Measurements from ENCODE around the gene PLA2G4E.

Gene PLA2G4E

DNA sequence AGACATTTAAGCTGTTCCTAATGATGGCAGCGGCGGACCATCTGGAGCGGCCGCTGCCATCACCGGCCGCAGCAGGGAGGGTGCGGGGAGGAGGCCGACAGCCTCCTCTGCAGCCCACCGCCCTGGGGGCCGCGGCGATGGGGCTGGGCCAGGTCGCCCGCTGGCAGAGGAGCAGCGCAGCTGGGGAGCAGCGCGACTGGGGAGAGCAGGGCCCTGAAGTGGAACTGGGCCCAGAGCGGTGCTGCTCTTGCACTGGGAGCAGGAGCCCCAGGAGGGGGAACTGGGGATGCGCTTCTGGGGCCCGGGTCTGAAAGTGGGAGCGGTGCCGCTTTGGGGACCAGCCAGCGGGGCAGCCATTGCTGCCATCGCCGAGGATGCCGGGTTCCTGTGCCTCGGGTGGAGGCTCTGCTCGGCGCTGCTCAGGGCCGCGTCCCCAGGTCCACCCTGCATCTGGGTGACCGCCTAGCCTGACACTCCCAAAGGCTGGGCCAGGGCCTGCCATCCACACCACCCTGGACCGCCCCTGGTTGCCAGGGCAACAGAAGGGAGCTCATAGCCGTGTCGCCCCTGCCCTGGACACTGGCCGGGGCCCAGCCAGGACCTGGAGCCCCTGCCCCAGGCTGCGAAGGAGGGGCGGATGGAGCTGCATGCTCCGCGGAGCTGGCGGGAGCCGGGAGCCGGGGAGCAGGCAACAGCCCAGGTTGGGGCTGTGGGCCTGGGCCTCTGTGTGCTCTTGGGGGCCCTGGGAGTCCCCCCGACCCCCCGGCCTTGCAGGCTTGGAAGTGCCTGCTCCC lies 15.5 kb upstream of the PLA2G4E start:
- no peak overlapping the region for H3K27ac Mint-ChIP-seq
- H3K36me3 Mint-ChIP-seq: no peaks in the 10 kb centered on the region
- H3K9me3 Mint-ChIP-seq: no peaks in the 10 kb centered on the region
- H3K4me3 Mint-ChIP-seq: no peak overlapping the region
- H3K4me1 Mint-ChIP-seq: peaks cover 5% of the 10 kb centered on the region
- H3K27me3 Mint-ChIP-seq: no peaks in the 10 kb centered on the region

DNA sequence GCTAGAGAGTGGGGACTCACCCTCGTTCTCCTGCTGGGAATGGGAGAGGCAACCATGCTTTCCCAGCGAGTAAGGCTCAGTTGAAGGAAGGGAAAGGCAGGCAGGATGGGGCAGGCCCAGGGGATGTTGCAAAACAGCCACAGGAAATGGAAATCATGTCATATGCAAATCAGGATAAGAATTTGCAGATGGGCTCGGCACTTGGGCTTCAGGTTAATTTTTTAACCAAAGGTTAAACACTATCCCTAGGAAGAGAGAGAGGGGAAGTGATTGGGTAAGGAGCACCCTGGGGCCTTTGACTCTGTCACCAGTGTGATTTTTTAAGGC lies 14.6 kb upstream of the PLA2G4E start:
- Mint-ChIP-seq H3K27me3 (no peaks in the 10 kb centered on the region), H3K4me1 (peaks cover 5% of the 10 kb centered on the region), H3K4me3 (no peak overlapping the region), H3K27ac (no peak overlapping the region), H3K9me3 (no peaks in the 10 kb centered on the region), H3K36me3 (no peaks in the 10 kb centered on the region)

DNA sequence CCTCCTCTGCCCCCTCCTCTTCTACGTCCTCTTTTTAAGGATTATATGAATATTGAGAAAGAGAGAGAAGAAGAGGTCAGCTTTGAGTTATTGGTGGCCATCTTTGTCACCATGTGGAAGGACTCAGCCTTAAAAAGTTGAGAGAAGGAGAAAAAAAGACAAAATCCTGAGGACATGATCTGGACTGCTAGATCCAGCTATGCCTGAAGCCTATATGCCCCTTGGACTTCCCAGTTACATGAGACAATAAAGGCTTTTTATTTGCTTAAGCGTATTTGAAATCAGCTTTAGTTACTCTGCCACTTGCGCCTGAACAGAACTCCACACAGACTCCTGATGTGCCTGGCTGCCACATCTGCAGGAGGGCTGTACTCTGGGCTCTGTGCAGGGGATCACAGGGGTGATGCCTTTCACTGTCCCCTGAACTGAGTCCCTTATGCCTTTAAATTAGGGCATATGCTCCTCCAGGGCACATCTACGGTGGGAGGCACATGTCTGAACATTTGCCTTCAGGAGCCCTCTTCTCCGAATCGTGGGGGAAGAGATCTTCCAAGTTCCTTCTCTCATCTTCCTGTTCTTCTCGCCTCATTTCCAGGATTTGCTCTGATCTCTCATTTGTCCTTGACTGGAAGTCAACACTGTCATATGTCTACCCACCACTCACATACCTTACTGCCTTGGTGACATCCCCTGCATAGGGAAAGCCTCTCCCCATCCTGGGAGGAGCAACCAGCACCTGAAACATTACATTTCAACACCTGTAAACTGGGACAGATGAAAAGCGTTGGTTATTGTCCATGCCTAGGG lies 14.0 kb upstream of the PLA2G4E start:
- Mint-ChIP-seq H3K4me1 (peaks cover 5% of the 10 kb centered on the region), H3K9me3 (no peaks in the 10 kb centered on the region), H3K27ac (no peak overlapping the region), H3K4me3 (no peak overlapping the region), H3K27me3 (no peaks in the 10 kb centered on the region), H3K36me3 (no peaks in the 10 kb centered on the region)

DNA sequence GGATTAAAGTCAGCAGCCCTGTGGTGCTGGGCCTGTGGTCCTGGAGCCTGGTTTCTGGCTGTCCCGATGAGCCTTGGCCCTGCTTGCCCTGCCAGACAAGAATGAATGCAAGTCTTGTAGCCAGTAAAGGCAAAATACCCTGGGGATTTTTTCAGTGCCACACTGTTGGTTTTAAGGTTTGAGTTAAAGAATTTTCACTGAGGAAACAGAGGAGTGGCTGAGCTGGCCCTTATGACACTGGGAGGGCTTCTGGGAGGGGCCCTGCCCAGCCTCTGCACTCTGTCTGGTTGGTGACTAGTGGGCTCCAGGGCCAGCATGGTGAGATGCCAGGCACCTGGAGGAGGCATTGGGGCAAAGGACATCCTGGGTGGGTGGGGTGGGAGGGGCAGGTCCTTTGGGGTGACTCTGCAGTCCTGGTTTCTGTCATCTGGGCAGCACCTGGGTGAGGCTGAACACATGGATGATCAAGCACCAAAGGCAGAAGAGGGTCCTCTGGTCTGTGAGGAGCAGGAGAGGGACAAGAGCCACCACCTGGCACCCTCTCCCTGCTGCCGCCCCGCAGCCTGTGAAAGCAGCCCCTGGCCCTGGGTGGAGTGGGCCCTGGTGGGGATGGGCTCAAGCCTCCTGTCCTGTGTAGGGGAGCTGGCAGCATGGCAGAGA lies 12.5 kb upstream of the PLA2G4E start:
- Mint-ChIP-seq H3K36me3 (no peaks in the 10 kb centered on the region), H3K27me3 (no peaks in the 10 kb centered on the region), H3K4me1 (peaks cover 5% of the 10 kb centered on the region), H3K4me3 (no peak overlapping the region), H3K9me3 (no peaks in the 10 kb centered on the region), H3K27ac (no peak overlapping the region)

DNA sequence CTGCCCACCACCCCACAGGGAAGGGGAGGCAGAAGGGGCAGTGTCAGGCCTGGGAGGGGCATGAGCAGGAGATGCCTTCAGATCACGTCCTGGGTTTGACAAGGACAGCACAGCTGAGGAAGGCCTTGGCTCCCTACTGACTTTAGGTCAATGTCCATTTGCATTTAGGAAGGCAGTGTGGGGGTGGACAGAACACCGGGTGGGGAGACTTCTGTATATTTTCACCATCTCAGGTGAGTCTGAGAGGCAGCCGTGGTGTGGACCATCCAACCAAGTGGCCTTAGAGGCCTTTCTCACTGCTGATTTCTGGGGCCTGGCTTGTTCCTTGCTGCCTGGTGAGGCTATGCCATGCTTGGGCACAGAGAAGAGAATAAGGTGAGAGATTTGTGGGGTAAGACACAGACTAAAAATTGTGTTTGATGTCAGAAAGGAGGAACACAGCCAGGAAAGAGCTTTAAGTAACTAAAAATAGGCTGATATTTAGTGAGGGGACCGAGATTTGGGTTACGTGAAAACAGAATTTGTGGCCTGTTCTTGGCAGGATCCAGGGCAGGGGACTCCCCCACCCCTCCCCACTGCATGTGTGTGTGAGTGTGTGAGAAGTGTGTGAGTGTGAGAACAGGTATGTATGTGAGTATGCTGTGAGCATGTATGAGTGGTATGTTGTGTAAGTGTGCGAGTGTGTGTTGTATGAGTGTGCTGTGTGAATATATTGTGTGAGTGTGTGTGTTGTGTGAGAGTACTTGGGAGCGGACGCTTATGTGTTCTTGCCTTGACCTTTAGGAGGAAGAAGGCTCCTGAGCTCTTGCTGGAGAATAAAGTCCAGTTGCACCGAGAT lies 11.8 kb upstream of the PLA2G4E start:
- Mint-ChIP-seq H3K9me3 (no peaks in the 10 kb centered on the region), H3K4me1 (peaks cover 5% of the 10 kb centered on the region), H3K4me3 (no peak overlapping the region), H3K36me3 (no peaks in the 10 kb centered on the region), H3K27me3 (no peaks in the 10 kb centered on the region), H3K27ac (no peak overlapping the region)

DNA sequence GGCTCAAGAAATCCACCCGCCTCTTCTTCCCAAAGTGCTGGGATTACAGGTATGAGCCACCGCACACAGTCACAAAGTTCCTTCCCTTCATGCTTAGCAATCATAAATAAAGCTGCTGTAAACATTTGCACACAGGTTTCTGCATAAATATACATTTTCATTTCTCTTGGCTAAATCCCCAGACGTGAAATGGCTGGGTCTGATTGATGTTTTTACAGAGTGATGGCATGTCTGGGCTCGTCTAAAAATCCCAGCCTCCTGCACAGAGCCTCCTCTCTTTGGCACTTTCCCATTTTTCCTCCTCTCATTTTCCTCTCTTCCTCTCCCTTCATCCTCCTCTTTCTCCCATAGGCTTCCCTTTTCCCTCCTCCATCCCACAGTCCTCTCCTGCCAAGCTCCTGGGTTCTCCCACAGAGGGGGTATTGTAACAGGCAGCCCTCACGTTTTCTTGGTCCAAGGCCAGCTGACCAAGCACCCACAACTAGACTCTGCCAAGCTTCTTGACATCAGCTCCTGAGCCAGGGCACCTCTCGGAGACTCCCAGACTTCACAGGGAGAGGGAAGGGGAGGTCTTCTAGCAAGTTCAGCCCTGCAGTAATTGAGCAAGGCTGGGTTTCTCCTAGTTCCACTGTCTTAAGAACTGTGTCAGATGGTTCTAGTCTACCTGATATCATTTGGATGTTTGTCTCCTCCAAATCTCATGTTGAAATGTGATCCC lies 10.5 kb upstream of the PLA2G4E start:
- no peak overlapping the region for H3K4me3 Mint-ChIP-seq
- H3K27me3 Mint-ChIP-seq: no peaks in the 10 kb centered on the region
- H3K9me3 Mint-ChIP-seq: no peaks in the 10 kb centered on the region
- H3K27ac Mint-ChIP-seq: no peak overlapping the region
- peaks cover 5% of the 10 kb centered on the region for H3K4me1 Mint-ChIP-seq
- no peaks in the 10 kb centered on the region for H3K36me3 Mint-ChIP-seq

DNA sequence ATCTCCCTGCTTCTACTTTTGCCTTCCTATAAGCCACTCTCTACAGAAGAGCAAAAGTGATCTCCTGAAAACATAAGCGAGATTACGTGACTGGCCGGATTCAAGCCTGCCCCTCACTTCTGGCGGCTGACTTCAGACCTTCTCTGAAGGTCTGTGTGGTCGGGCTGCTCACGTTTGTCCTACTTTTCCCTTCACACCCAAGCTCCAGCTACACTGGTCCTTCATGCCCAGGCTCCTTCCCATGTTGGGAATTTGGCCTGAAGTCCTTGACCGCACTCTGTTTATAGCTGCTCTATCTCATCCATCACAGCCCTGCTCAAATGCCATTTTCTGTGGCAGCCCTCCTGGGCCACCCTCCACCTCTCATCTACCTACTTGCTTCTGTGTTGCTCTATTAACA lies 6.7 kb upstream of the PLA2G4E start:
- no peaks in the 10 kb centered on the region for H3K36me3 Mint-ChIP-seq
- H3K4me1 Mint-ChIP-seq: no peaks in the 10 kb centered on the region
- no peak overlapping the region for H3K27ac Mint-ChIP-seq
- no peaks in the 10 kb centered on the region for H3K9me3 Mint-ChIP-seq
- H3K27me3 Mint-ChIP-seq: no peaks in the 10 kb centered on the region
- no peak overlapping the region for H3K4me3 Mint-ChIP-seq

DNA sequence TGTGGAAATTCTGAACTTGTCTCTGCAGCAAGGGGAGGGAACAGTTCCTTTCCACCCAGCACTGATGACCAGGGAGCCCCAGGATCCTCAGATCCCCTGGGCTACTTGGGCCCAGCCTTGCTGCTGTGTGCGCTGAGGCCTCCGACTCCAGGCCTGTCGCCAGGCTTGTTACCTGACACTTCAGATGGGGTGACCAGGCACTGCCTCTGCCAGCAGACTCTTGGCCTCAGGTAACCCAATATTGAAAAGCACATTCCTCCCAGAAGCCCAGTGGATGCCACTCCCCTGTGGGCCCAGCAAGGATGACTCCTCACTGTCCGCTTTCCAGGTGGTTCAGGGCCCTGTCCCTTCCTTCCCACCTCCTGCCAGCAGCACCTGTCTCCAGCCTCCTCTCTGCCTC lies 3.5 kb upstream of the PLA2G4E start:
- H3K4me3 Mint-ChIP-seq: no peak overlapping the region

DNA sequence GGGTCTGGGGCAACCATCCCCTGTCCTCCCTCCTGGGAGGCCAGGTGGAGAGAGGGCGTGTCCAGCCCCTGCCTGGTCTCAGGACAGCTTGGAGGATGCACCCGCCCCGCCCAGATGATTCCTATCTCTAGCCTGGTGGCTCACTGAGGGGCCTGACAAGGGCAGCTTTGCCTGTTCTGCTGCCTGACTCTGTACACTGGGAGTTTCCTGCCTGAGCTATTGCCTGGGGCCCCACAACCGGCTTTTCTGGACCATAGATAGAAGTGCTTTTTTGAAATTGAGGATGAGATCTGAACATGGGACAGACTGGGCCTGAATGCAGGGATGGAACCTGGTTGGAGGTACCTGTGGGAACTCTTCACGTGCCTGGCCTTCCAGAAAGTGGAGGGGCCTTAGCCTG lies 751 bp upstream of the PLA2G4E start:
- H3K4me3 Mint-ChIP-seq: no peak overlapping the region
- no peaks in the 10 kb centered on the region for H3K4me1 Mint-ChIP-seq
- no peaks in the 10 kb centered on the region for H3K27me3 Mint-ChIP-seq
- H3K36me3 Mint-ChIP-seq: no peaks in the 10 kb centered on the region
- H3K9me3 Mint-ChIP-seq: no peaks in the 10 kb centered on the region
- no peak overlapping the region for H3K27ac Mint-ChIP-seq

More for the DNA sequence above, 3.5 kb upstream of the PLA2G4E start:
- Mint-ChIP-seq H3K4me1 (no peaks in the 10 kb centered on the region), H3K27me3 (no peaks in the 10 kb centered on the region), H3K9me3 (no peaks in the 10 kb centered on the region), H3K36me3 (no peaks in the 10 kb centered on the region), H3K27ac (no peak overlapping the region)

DNA sequence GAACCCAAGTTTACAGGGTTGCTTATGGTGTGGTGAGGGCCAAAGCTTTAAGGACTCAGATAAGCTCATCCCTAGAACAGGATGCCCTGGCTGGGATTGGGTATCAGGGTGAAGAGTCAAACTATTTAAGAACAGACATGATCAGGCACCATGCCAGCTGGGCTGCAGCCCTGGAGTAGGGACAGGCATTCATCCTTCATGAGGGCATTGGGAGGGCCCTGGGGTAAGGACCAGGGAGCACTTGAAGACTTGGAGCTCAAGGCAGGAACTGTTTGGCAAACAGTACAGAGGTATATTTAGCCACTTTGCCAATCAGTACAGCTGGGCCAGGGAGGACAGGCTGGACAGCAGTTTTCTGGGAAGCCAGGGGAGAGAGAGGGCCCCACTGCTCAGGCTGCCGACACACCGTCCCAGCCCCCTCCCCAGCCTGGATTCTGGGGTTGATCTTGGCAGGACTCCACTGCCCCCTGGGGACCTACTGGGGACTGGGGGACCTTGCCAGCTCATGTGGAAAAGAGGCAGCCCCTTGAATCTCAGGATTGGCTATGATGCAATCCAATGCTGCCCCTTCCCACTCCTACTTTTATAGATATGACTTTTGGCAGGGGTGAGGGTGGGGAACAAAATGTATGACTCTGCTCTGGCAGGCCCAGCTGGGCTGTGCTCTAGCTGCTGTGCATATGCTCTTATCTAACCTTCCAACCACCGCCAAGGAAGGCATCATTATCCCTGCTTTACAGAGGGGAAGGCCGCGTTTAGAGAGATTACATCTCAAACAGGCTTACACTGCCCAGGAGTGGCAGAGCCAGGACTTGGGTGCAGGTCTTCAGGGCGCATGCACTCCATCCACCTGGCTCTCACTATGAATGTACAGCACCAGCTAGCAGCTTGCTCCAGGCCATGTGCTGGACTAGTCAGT lies 2.3 kb downstream of the PLA2G4E start:
- H3K36me3 Mint-ChIP-seq: no peaks in the 10 kb centered on the region
- H3K4me3 Mint-ChIP-seq: no peak overlapping the region
- peak overlapping the region; percentile 21 for H3K27ac Mint-ChIP-seq
- no peaks in the 10 kb centered on the region for H3K9me3 Mint-ChIP-seq
- H3K27me3 Mint-ChIP-seq: no peaks in the 10 kb centered on the region
- H3K4me1 Mint-ChIP-seq: no peaks in the 10 kb centered on the region

DNA sequence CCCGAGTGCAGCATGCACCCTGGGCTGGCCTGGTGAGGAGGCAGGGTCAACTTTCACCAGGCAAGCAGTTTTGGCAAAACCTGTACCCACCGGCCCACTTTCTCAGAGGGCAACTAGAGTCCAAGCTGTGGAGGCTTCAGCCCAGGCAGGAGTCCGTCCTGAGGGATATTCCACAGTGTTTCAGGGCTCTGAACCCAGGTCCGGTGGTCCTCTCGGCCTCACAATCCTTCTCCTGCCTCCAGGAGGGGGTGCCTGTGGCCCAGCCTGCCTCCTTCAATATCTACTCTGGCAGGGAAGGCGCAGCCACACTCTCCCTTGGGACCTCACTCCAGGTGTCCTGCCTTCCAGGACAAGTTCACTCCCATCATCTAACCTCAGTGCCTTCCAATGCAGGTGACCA lies 3.9 kb downstream of the PLA2G4E start:
- H3K36me3 Mint-ChIP-seq: no peaks in the 10 kb centered on the region
- no peaks in the 10 kb centered on the region for H3K27me3 Mint-ChIP-seq
- no peaks in the 10 kb centered on the region for H3K9me3 Mint-ChIP-seq
- H3K27ac Mint-ChIP-seq: no peak overlapping the region
- H3K4me1 Mint-ChIP-seq: no peaks in the 10 kb centered on the region
- no peak overlapping the region for H3K4me3 Mint-ChIP-seq

DNA sequence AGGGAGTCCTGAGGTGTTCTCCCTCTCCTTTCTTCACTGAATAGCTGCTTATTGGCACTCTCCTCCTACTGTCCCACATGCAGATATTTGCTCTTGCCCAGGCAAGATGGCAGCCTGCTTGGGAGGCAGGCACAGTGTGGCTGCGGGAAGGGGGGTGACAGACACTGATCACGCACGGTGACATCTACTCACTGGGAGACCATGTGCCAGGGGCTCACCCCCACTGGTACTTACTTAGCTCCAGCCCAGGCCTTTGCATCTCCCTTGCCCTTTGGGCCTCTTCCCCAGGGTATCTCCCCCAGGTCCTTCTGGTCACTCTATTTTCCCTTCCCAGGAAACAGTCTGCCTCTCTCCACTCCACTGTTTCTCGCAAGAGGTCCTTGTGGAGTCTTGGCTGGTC lies 6.4 kb downstream of the PLA2G4E start:
- Mint-ChIP-seq H3K4me3 (no peak overlapping the region), H3K36me3 (no peaks in the 10 kb centered on the region), H3K27me3 (no peaks in the 10 kb centered on the region), H3K9me3 (no peaks in the 10 kb centered on the region), H3K27ac (no peak overlapping the region), H3K4me1 (peaks cover 8% of the 10 kb centered on the region)

DNA sequence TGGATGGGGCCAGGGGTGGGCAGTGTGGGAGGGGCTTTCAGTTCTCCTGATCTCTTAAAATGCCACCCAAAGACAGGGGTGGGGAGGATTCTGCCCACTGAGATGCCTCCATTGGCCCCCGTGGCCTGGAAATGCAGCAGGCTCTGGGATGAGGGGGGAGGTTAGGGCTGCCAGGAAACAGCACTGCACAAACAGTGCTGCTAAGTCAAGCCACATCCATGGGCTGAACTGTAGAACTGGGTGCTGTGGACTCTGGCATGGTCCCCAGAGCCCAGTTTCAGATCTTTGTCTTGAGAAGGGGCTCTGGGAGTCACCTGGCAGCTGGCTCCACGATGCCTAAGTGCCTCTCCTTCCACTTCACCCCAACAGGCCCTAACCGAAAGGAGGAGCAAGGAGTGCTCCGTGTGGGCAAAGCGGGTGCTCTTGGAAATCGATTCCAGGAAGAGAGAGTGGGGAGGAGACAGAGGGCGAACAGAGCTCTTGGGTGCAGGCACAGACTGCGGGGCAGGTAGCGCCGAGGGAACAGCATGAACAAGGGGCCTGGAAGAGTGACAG lies 7.8 kb downstream of the PLA2G4E start:
- Mint-ChIP-seq H3K4me1 (peaks cover 8% of the 10 kb centered on the region), H3K27me3 (no peaks in the 10 kb centered on the region), H3K27ac (no peak overlapping the region), H3K9me3 (no peaks in the 10 kb centered on the region), H3K36me3 (no peaks in the 10 kb centered on the region), H3K4me3 (no peak overlapping the region)

DNA sequence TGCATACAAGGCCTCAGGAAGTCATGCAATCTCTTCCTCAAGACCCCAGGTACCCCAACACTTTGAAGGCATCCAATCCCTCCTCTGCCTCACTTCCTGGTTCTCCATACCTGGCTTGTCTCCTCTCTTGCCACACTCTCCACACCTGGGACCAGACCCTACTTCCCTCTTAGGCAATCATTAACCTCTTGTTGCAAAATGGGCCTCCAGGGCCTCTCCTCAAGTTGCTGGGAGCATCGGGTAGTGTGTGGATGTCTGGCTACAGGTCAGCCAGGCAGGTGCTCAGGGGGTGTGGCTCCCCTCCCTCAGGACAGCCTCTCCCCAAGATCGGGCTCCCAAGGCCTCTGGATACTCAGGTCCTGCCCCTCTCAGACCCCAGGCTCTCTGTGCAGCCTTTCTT lies 8.6 kb downstream of the PLA2G4E start:
- no peaks in the 10 kb centered on the region for H3K9me3 Mint-ChIP-seq
- peaks cover 8% of the 10 kb centered on the region for H3K4me1 Mint-ChIP-seq
- H3K4me3 Mint-ChIP-seq: no peak overlapping the region
- no peaks in the 10 kb centered on the region for H3K27me3 Mint-ChIP-seq
- H3K27ac Mint-ChIP-seq: peak overlapping the region; percentile 0
- no peaks in the 10 kb centered on the region for H3K36me3 Mint-ChIP-seq
